Measurements from ENCODE around the gene OR4F15.
A peak's percentile ranks its signal among the peaks of the same experiment; 100 is the strongest.

The OR4F15 gene

GRCh38 chr15:101801048-101801447 is 11.0 kb upstream of the OR4F15 start:
- DNase-seq (ENCODE audit: low read depth), result no peak
- H3K4me3 ChIP-seq (ENCODE audit: low read depth, low read length), result no peak overlapping the region

GRCh38 chr15:101803209-101803608 is 8.8 kb upstream of the OR4F15 start, which contains the start of gene OR4F6:
TSS of gene OR4F6 (plus strand) at chr15:101803509. CDS start at chr15:101805720, 2,211 bp downstream.
- no peak for DNase-seq (ENCODE audit: low read depth)
- H3K4me3 ChIP-seq (ENCODE audit: low read depth, low read length), result no peak within 1 kb of the TSS

- H3K4me3 ChIP-seq (ENCODE audit: low read depth, low read length), result no peak overlapping the region
- no peak for DNase-seq (ENCODE audit: low read depth)
Measured at GRCh38 chr15:101803676-101804075, 8.3 kb upstream of the OR4F15 start.

DNA sequence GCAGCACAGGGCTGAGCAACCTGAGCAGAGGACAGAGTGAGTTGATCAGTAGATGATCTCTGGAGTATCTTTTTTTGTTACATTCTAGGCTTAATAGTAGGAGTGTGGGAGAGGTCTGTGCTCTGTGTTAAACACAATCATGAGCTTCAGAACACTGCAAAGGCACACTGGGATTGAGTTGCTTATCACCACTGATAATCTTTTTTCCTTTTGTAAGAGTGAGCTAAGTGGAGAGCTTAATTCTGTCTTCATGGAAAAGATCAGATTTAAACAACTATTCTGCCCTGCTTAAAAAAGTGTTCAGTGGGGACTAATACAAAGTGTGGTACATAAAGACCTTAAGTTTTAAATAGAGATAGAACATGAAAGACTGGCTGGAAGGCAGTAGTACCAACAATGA is 7.6 kb upstream of the OR4F15 start:
- no peak overlapping the region for H3K4me3 ChIP-seq (ENCODE audit: low read depth, low read length)

GRCh38 chr15:101804941-101805340 is 7.1 kb upstream of the OR4F15 start:
- DNase-seq (ENCODE audit: low read depth), result no peak
- no peak overlapping the region for H3K4me3 ChIP-seq (ENCODE audit: low read depth, low read length)

More for the DNA sequence above, 7.6 kb upstream of the OR4F15 start:
- DNase-seq (ENCODE audit: low read depth), result no peak

DNA sequence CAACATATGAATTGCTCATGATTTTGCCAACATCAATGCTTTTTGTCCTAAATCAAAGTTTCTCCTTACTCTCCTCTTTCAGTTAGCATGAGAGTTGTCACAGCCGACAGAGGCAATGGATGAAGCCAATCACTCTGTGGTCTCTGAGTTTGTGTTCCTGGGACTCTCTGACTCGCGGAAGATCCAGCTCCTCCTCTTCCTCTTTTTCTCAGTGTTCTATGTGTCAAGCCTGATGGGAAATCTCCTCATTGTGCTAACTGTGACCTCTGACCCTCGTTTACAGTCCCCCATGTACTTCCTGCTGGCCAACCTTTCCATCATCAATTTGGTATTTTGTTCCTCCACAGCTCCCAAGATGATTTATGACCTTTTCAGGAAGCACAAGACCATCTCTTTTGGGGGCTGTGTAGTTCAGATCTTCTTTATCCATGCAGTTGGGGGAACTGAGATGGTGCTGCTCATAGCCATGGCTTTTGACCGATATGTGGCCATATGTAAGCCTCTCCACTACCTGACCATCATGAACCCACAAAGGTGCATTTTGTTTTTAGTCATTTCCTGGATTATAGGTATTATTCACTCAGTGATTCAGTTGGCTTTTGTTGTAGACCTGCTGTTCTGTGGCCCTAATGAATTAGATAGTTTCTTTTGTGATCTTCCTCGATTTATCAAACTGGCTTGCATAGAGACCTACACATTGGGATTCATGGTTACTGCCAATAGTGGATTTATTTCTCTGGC is 6.2 kb upstream of the OR4F15 start:
- no peak overlapping the region for H3K4me3 ChIP-seq (ENCODE audit: low read depth, low read length)
- no peak for DNase-seq (ENCODE audit: low read depth)

DNA sequence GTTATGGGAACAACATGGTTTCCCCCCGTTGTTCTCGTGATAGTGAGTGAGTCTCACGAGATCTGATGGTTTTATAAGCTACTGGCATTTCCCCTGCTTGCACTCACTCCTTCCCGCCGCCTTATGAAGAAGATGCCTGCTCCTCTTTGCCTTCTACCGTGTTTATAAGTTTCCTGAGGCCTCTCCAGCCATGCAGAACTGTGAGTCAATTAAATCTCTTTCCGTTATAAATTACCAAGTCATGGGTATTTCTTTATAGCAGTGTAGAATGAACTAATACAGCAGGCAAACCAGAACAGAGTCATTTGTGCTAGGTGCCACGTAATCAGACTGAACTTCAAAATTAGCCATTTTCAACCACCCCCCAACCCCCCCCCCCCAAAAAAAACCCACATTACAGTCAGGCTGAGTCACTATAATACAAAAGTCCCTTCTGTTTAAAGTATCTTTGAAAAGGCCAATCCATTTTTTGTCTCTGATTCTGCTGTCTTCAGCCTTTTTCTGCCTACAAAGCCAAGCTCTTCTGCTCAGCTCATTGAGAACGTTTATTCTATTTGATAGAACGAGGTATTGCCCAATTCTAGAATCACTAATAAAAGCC is 4.6 kb upstream of the OR4F15 start:
- no peak overlapping the region for H3K4me3 ChIP-seq (ENCODE audit: low read depth, low read length)
- DNase-seq (ENCODE audit: low read depth), result peak; percentile 17

DNA sequence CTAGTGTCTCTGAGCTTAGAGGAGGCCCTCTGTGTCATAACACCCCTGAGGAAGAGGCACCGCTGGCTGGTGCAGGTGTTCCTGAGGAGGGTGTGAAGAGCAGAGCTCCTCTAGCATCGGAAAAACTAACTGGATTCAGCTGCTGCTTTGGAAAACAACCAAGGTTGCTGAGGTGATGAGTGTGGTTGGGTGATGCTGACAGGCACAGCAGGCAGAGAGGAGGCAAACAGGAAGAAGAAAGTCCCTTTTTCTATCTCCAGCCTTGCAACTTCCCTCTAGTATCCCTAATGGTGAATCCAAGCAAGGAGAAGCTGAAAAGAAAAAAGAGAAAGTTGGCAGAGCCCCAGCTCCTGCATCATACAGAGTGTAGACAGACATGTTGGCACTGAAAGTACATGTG is 3.8 kb upstream of the OR4F15 start:
- no peak overlapping the region for H3K4me3 ChIP-seq (ENCODE audit: low read depth, low read length)
- no peak for DNase-seq (ENCODE audit: low read depth)

- H3K4me3 ChIP-seq (ENCODE audit: low read depth, low read length), result no peak overlapping the region
- DNase-seq (ENCODE audit: low read depth), result no peak
Measured at GRCh38 chr15:101810456-101810855, 1.5 kb upstream of the OR4F15 start.

DNA sequence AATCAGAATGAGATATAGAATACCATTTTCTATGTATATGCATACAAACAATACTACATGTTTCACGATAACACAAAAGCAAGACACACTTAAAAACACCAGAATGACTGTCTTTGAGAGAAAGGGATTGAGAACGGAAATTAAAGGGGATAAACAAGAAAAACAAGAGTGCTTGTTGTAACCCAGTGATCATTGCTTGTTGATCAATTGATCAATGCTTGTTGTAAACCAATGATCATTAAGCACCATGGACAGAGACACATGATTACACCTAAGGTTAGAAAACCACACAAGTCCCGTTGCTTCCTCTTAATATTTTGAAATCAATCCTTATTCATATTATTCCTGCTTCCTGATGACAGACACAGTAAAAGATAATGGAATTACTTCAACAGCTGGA is 1.1 kb upstream of the OR4F15 start:
- H3K4me3 ChIP-seq (ENCODE audit: low read depth, low read length), result no peak overlapping the region
- DNase-seq (ENCODE audit: low read depth), result no peak

GRCh38 chr15:101813803-101814534 is 2.0 kb downstream of the OR4F15 start:
- H3K4me3 ChIP-seq (ENCODE audit: low read depth, low read length), result no peak overlapping the region
- no peak for DNase-seq (ENCODE audit: low read depth)

DNA sequence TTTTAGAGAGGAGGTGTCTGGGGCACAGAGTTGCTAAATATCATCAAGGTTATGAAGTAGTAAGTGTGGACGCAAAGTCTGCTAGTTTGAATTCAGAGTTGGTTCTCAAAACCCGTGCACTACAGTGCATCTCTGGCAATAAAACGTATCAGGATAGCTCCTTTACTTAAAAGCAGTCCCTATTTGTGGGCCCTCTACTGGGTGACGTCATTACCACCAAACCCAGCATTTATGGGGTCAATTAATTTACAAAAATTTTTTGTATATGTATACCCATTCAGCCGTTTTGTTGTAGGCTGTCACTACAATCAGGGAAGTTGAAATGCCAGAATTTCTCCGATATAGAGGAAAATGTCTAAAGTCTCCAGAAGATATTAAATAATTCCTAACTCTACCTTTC is 8.8 kb downstream of the OR4F15 start:
- no peak for DNase-seq (ENCODE audit: low read depth)
- H3K4me3 ChIP-seq (ENCODE audit: low read depth, low read length), result no peak overlapping the region

DNA sequence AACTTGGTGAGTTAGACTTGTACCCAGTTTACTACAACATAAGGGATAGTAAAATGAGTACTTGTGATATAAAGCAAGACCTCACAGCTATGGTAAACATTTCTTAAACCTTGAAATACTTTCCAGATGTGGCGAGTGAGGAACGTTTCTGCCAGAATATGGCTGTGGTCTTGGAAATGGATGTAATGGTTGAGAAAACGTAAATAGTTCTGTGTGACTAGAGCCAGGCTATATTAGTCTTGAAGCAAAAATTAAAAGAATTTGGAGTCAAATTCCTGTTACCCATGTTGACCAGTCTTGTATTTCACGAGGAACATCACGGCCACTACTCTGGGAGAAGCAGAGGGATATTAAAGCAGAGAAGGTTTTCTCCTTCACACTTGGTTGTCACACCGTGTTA is 15.3 kb downstream of the OR4F15 start:
- no peak overlapping the region for H3K4me3 ChIP-seq (ENCODE audit: low read depth, low read length)
- DNase-seq (ENCODE audit: low read depth), result no peak

DNA sequence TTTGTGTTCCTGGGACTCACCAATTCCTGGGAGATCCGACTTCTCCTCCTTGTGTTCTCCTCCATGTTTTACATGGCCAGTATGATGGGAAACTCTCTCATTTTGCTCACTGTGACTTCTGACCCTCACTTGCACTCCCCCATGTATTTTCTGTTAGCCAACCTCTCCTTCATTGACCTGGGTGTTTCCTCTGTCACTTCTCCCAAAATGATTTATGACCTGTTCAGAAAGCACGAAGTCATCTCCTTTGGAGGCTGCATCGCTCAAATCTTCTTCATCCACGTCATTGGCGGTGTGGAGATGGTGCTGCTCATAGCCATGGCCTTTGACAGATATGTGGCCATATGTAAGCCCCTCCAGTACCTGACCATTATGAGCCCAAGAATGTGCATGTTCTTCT is 16.8 kb downstream of the OR4F15 start:
- DNase-seq (ENCODE audit: low read depth), result no peak
- H3K4me3 ChIP-seq (ENCODE audit: low read depth, low read length), result no peak overlapping the region

- no peak for DNase-seq (ENCODE audit: low read depth)
- no peak overlapping the region for H3K4me3 ChIP-seq (ENCODE audit: low read depth, low read length)
Measured at GRCh38 chr15:101841656-101842055, 29.7 kb downstream of the OR4F15 start.

GRCh38 chr15:101844916-101845315 is 32.9 kb downstream of the OR4F15 start:
- no peak for DNase-seq (ENCODE audit: low read depth)
- H3K4me3 ChIP-seq (ENCODE audit: low read depth, low read length), result no peak overlapping the region

- no peak overlapping the region for H3K4me3 ChIP-seq (ENCODE audit: low read depth, low read length)
- no peak for DNase-seq (ENCODE audit: low read depth)
Measured at GRCh38 chr15:101852356-101852755, 40.4 kb downstream of the OR4F15 start.
